K562 (cell line): ENCODE measurements around the gene SUDS3. TPM values are rescaled to one million over a fixed set of nuclear protein-coding genes. Genes with fewer than 3 reads are reported as not detected.
A peak's percentile ranks its signal among the peaks of the same experiment; 100 is the strongest.

ENCODE experiments used
- ATF1 ChIP-seq, 2 experiments: fragments of 450-650 bp in 1 of 2; IDR thresholded peaks; 2 replicates each; pipeline ENCODE4 v1.6.1; 2016; ENCODE audit warnings: missing compliant biosample characterization in 1 of 2, missing genetic modification characterization in 1 of 2
- CC2D1A ChIP-seq: fragments of 450-650 bp; IDR thresholded peaks from 2 replicates; pipeline ENCODE4 v1.6.1; 2017; ENCODE audit warnings: mild to moderate bottlenecking
- CCNT2 ChIP-seq: IDR thresholded peaks from 2 replicates; pipeline ENCODE4 v1.6.1; 2011; ENCODE audit warnings: borderline replicate concordance, low read depth, mild to moderate bottlenecking, moderate library complexity, mixed read lengths, low read length; ENCODE audit not compliant: insufficient read length; ENCODE audit errors: extremely low read depth
- E4F1 ChIP-seq: fragments of 250-450 bp; sonication (Bioruptor Pico); IDR thresholded peaks from 2 replicates; pipeline ENCODE4 v1.5.0; 2021; ENCODE audit warnings: mild to moderate bottlenecking, borderline replicate concordance
- EP300 ChIP-seq: IDR thresholded peaks from 2 replicates; pipeline ENCODE4 v1.6.1; 2012; ENCODE audit warnings: low read length, improper control_type of control experiment
- GATAD2A ChIP-seq: fragments of 450-650 bp; IDR thresholded peaks from 2 replicates; pipeline ENCODE4 v1.6.1; 2017
- HDAC3 ChIP-seq: fragments of 450-650 bp; IDR thresholded peaks from 2 replicates; pipeline ENCODE4 v1.6.1; 2018; ENCODE audit warnings: borderline replicate concordance, mild to moderate bottlenecking, moderate library complexity; ENCODE audit not compliant: partially characterized antibody
- MEF2D ChIP-seq: conservative IDR thresholded peaks from 2 replicates; pipeline ENCODE4 v1.6.1; 2016; ENCODE audit warnings: low read depth, missing genetic modification characterization, missing compliant biosample characterization
- NUFIP1 ChIP-seq: fragments of 450-650 bp; IDR thresholded peaks from 2 replicates; pipeline ENCODE4 v1.6.1; 2018; ENCODE audit not compliant: partially characterized antibody
- PPARD ChIP-seq: fragments of 250-450 bp; sonication (Bioruptor Pico); IDR thresholded peaks from 2 replicates; pipeline ENCODE4 v1.8.0; 2022; ENCODE audit warnings: inconsistent platforms, mild to moderate bottlenecking, moderate library complexity
- REST ChIP-seq, 2 experiments: fragments of 450-650 bp; formaldehyde crosslinking in 1 of 2; IDR thresholded peaks; 2 replicates each; pipeline versions ENCODE4 v1.4.0 to v1.6.1; 2014 to 2020; ENCODE audit warnings: mild to moderate bottlenecking in 2 of 2, borderline replicate concordance in 1 of 2, low read depth in 1 of 2
- VEZF1 ChIP-seq: fragments of 200-800 bp; sonication (Bioruptor generic); IDR thresholded peaks from 2 replicates; pipeline ENCODE4 v1.6.1; 2017; ENCODE audit warnings: missing genetic modification characterization, missing compliant biosample characterization
- ZFX ChIP-seq: sonication (generic); formaldehyde crosslinking; IDR thresholded peaks from 2 replicates; pipeline ENCODE4 v1.8.0; 2022; ENCODE audit warnings: mild to moderate bottlenecking, missing genetic modification reagents, moderate library complexity
- ZNF165 ChIP-seq: fragments of 250-450 bp; sonication (Bioruptor Pico); IDR thresholded peaks from 2 replicates; pipeline ENCODE4 v1.4.0; 2020; ENCODE audit warnings: borderline replicate concordance
- polyA plus RNA-seq, 8 experiments: library from polyadenylated mRNA; depleted of rRNA in 4 of 8; stranded (reverse) in 5 of 8; unstranded in 3 of 8; fragments of >200 nt; fragmentation: Nextera tagmentation in 2 of 8; fragmentation: Illumina TruSeq in 1 of 8; extraction: Ambion mirVana in 2 of 8; extraction: Trizol in 1 of 8; gene quantifications; 2 replicates each; pipeline versions ENCODE4 v1.2.1 to v1.2.3, GENCODE V29; 2011 to 2014; ENCODE audit warnings: inconsistent platforms in 1 of 8, missing spikeins in 1 of 8
- total RNA-seq, 7 experiments: library from RNA; depleted of rRNA in 6 of 7; stranded (reverse); fragments of >200 nt in 6 of 7; fragmentation: Illumina TruSeq in 2 of 7; extraction: Trizol in 2 of 7; gene quantifications; 2 replicates each; pipeline versions ENCODE4 v1.2.1 to v1.2.3, GENCODE V29; 2011 to 2021; ENCODE audit warnings: low replicate concordance in 1 of 7

SUDS3 gene
- total and polyA plus RNA-seq, 9 of the 15 experiments (the other 6 are each of a cell fraction or from before 2014, with no cell fraction given), result 6.6 to 30.5 (median 23.3) TPM

GRCh38 chr12:118374126-118374725, 2.1 kb upstream of the SUDS3 start (continued):
- no peak for TF ChIP-seq ATF1 (CRISPR knock-in tag; IDR thresholded peaks at IDR 0.05)
- no peak for TF ChIP-seq ATF1 (tag; IDR thresholded peaks at IDR 0.05)
- no peak for TF ChIP-seq CCNT2
- no peak for TF ChIP-seq EP300
- TF ChIP-seq ZNF165 (CRISPR knock-in tag), result no peak
- TF ChIP-seq HDAC3, result no peak
- no peak for TF ChIP-seq ZFX (CRISPR knock-in tag)
- 0 out of 2 replicates have a peak, but pooled peaks have one; percentile 13 for TF ChIP-seq CC2D1A
- no peak for TF ChIP-seq REST (IDR thresholded peaks at IDR 0.05; ENCODE audit: borderline replicate concordance)
- no peak for TF ChIP-seq REST (CRISPR knock-in tag; IDR thresholded peaks at IDR 0.05; ENCODE audit: low read depth)
- no peak for TF ChIP-seq E4F1
- no peak for TF ChIP-seq PPARD (CRISPR knock-in tag)
- no peak for TF ChIP-seq NUFIP1
- TF ChIP-seq VEZF1 (CRISPR knock-in tag), result 0 out of 2 replicates have a peak, but pooled peaks have one; percentile 18
- TF ChIP-seq GATAD2A, result no peak
- TF ChIP-seq MEF2D (tag), result 0 out of 2 replicates have a peak, but pooled peaks have one; percentile 37
